NK-92 treated with Interleukin-12 subunit alpha and Interleukin-12 subunit beta, amount 100 ng/mL, for 24 hours (cell line): ENCODE measurements around the gene USP12.

Experiments used
- DNase-seq: peaks from one replicate; lab custom pipeline; 2025; lab: John Stamatoyannopoulos, UW

USP12 gene

GRCh38 chr13:27120811-27121210, 50.8 kb downstream of the USP12 start:
- DNase-seq: no peak

- no peak for DNase-seq
Measured at GRCh38 chr13:27120011-27120410, 51.6 kb downstream of the USP12 start.

GRCh38 chr13:27118428-27119054, 53.1 kb downstream of the USP12 start:
- no peak for DNase-seq

- DNase-seq: no peak
Measured at GRCh38 chr13:27117952-27118351, 53.7 kb downstream of the USP12 start.

- no peak for DNase-seq
Measured at GRCh38 chr13:27117158-27117557, 54.5 kb downstream of the USP12 start.

GRCh38 chr13:27113436-27113835, 58.2 kb downstream of the USP12 start:
- no peak for DNase-seq

- no peak for DNase-seq
Measured at GRCh38 chr13:27112006-27112405, 59.6 kb downstream of the USP12 start.

GRCh38 chr13:27110056-27110746, 61.4 kb downstream of the USP12 start:
- no peak for DNase-seq

GRCh38 chr13:27106144-27106543, 65.5 kb downstream of the USP12 start:
- DNase-seq: no peak

GRCh38 chr13:27104606-27105005, 67.0 kb downstream of the USP12 start:
- DNase-seq: no peak

- no peak for DNase-seq
Measured at GRCh38 chr13:27101847-27102246, 69.8 kb downstream of the USP12 start.

GRCh38 chr13:27101289-27101688, 70.3 kb downstream of the USP12 start:
- DNase-seq: no peak

GRCh38 chr13:27097691-27098090, 73.9 kb downstream of the USP12 start:
- DNase-seq: no peak

- no peak for DNase-seq
Measured at GRCh38 chr13:27091451-27091850, 80.2 kb downstream of the USP12 start.

GRCh38 chr13:27088619-27089018, 83.0 kb downstream of the USP12 start:
- no peak for DNase-seq

- no peak for DNase-seq
Measured at GRCh38 chr13:27086599-27087265, 84.9 kb downstream of the USP12 start.

- peak; percentile 46 for DNase-seq
Measured at GRCh38 chr13:27083183-27083582, 88.4 kb downstream of the USP12 start.

- no peak for DNase-seq
Measured at GRCh38 chr13:27081893-27082679, 89.5 kb downstream of the USP12 start.

GRCh38 chr13:27080018-27080948, 91.3 kb downstream of the USP12 start:
- DNase-seq: no peak

- peak; percentile 16 for DNase-seq
Measured at GRCh38 chr13:27079421-27079958, 92.1 kb downstream of the USP12 start.

GRCh38 chr13:27077451-27077850, 94.2 kb downstream of the USP12 start:
- DNase-seq: no peak
